HL-60 (cell line): ENCODE results near the gene IWS1.

Experiments used
- CTCF ChIP-seq: IDR thresholded peaks from one replicate; pipeline ENCODE4 v1.5.1; 2011; ENCODE audit warnings: low read length, control low read depth, inconsistent platforms; ENCODE audit not compliant: insufficient read depth
- POLR2AphosphoS5 ChIP-seq: IDR thresholded peaks from 2 replicates; pipeline ENCODE4 v1.6.1; 2012; ENCODE audit warnings: low read depth
- REST ChIP-seq: IDR thresholded peaks from 2 replicates; pipeline ENCODE4 v1.6.1; 2012; ENCODE audit warnings: low read depth; ENCODE audit not compliant: insufficient replicate concordance

GRCh38 chr2:127465258-127465657, 61.0 kb downstream of the IWS1 start:
- no peak for TF ChIP-seq CTCF
- TF ChIP-seq REST: no peak
- no peak for TF ChIP-seq POLR2AphosphoS5
